Hippocampal formation (tissue), 2 donors: ENCODE results near the gene ODF2.
"Not testable (repeated sequence)": the region's sequence is repeated elsewhere in the genome, so short reads cannot be mapped to it uniquely, and the experiment has no call there.

Source experiments
- DNase-seq, 2 donors: peaks; one replicate each; lab custom pipeline; 2025; lab: John Stamatoyannopoulos, UW

The ODF2 gene

GRCh38 chr9:128484686-128485413 is 29.0 kb downstream of the ODF2 start:
- DNase-seq: no peak

GRCh38 chr9:128485414-128485855 is 29.6 kb downstream of the ODF2 start:
- DNase-seq: no peak

- DNase-seq: no peak
These were observed 30.4 kb downstream of the ODF2 start for GRCh38 chr9:128486201-128486600.

- DNase-seq: no peak
These were observed 37.6 kb downstream of the ODF2 start for GRCh38 chr9:128493424-128493823.

- DNase-seq: no peak
These were observed 38.4 kb downstream of the ODF2 start for GRCh38 chr9:128494108-128494745.

- DNase-seq: no peak
These were observed 38.9 kb downstream of the ODF2 start for GRCh38 chr9:128494746-128495129.

GRCh38 chr9:128495296-128495695 is 39.5 kb downstream of the ODF2 start:
- DNase-seq: no peak

- no peak for DNase-seq
These were observed 40.1 kb downstream of the ODF2 start for GRCh38 chr9:128495804-128496417.

- peak; percentile 40 to 51 for DNase-seq
These were observed 42.2 kb downstream of the ODF2 start for GRCh38 chr9:128497824-128498610.

- no peak for DNase-seq
These were observed 43.1 kb downstream of the ODF2 start for GRCh38 chr9:128498911-128499310.

- DNase-seq: no peak
These were observed 44.1 kb downstream of the ODF2 start for GRCh38 chr9:128499920-128500319.

GRCh38 chr9:128503415-128503825 is 47.6 kb downstream of the ODF2 start:
- DNase-seq: not testable (repeated sequence)

GRCh38 chr9:128503870-128504269 is 48.1 kb downstream of the ODF2 start:
- DNase-seq: no peak

- DNase-seq: peak; percentile 86 to 91
These were observed 48.9 kb downstream of the ODF2 start, which contains the start of gene GLE1 for GRCh38 chr9:128504485-128505413. Gene GLE1 (plus strand): TSS chr9:128504719. CDS start chr9:128504806, 87 bp downstream.

- DNase-seq: no peak
These were observed 49.6 kb downstream of the ODF2 start for GRCh38 chr9:128505414-128505765.

- not testable (repeated sequence) for DNase-seq
These were observed 50.1 kb downstream of the ODF2 start for GRCh38 chr9:128505906-128506305.

GRCh38 chr9:128512820-128513219 is 57.0 kb downstream of the ODF2 start:
- no peak for DNase-seq

GRCh38 chr9:128521956-128522355 is 66.2 kb downstream of the ODF2 start:
- DNase-seq: no peak

GRCh38 chr9:128523199-128523925 is 67.6 kb downstream of the ODF2 start:
- DNase-seq: peak in 1 of 2 donors; percentile 16

- DNase-seq: no peak
These were observed 70.9 kb downstream of the ODF2 start for GRCh38 chr9:128526720-128527119.
